ENCODE data around the gene RIGI. TPM values are rescaled to one million over a fixed set of nuclear protein-coding genes. Genes with fewer than 3 reads are reported as not detected.

RIGI gene
- total RNA-seq = 7.4 and 23.3 TPM in 2 replicates

GRCh38 chr9:32526041-32526706 is at the start of gene RIGI:
Gene RIGI, minus strand, starts transcription at chr9:32526196. Its CDS starts 30 bp downstream, at chr9:32526166.

DNA sequence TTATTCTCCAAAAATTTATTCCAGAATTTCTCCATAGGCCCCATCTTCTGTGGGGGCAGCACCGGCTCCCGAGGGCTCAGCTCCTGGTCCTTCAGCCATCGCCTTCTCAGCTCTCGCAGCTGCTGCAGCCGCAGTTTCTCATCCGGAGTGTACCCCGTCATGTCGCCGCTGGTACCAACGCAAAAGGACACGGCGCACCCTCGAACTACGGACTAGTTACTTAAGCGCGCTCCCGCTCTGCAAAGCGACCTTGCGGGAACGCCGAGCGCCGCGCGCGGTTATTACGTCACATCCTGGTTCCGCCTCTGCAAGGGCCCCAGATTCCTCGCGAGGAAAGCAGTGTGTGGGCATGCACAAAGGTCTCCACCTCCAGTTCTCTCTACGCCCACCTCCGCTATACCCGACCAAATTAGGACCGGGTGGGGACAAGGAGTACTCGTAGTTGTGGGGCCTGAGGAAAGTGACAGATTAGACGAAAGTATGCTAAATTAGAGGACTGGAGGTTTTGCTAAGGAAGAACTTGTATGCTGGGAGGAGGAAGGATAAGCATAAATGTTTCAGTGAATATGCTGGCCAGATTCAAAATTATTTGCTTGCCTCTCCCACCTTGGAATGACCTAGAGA is 47.0 kb upstream of the RIGI start, which contains the start of gene NDUFB6:
TSS of gene NDUFB6 (minus strand) at position 260 of the 624 bp plus-strand sequence. CDS start at position 161, 99 bp downstream.

GRCh38 chr9:32552172-32552872 is 26.3 kb upstream of the RIGI start, which contains the start of the genes SMIM27 and TOPORS:
Gene SMIM27, plus strand, starts transcription at chr9:32552327. Its CDS starts 108 bp downstream, at chr9:32552435.
Gene TOPORS, minus strand, starts transcription at chr9:32552586. Its CDS starts 150 bp downstream, at chr9:32552436.

Other genes with a start within 250 kb of the RIGI start
- 168 and 215 TPM in 2 replicates for gene ACO1, start 141.6 kb downstream of the RIGI start, total RNA-seq
- gene SMIM27, start 26.1 kb upstream of the RIGI start, total RNA-seq = 1.3 and 2.0 TPM in 2 replicates
- 21.2 and 31.8 TPM in 2 replicates for gene TOPORS, start 26.4 kb upstream of the RIGI start, total RNA-seq
- gene NDUFB6, start 47.0 kb upstream of the RIGI start, total RNA-seq = 12.9 and 38.5 TPM in 2 replicates
- under 0.01 TPM in 1 of 2 replicates, not detected in the other for gene TAF1L, start 109.5 kb upstream of the RIGI start, total RNA-seq